HG03196 (cell line): ENCODE measurements around the gene C2orf42.
"Not testable (repeated sequence)": the region's sequence is repeated elsewhere in the genome, so short reads cannot be mapped to it uniquely, and the experiment has no call there.

Experiments used
- ATAC-seq: cut with Tn5 transposase; IDR thresholded peaks from one replicate; pipeline ENCODE4 v1.9.1; 2021; ENCODE audit not compliant: unreplicated experiment

The C2orf42 gene

GRCh38 chr2:70190418-70191243, at the start of gene C2orf42:
Gene C2orf42 (minus strand): TSS chr2:70191019. CDS start chr2:70181985, 9,034 bp downstream.
- peak; percentile 88 for ATAC-seq

GRCh38 chr2:70240599-70240998, 49.8 kb upstream of the C2orf42 start:
- ATAC-seq: no peak

- ATAC-seq: no peak
Measured at GRCh38 chr2:70233926-70234325, 43.1 kb upstream of the C2orf42 start.

GRCh38 chr2:70226781-70227180, 36.0 kb upstream of the C2orf42 start:
- no peak for ATAC-seq

GRCh38 chr2:70223305-70223704, 32.5 kb upstream of the C2orf42 start:
- not testable (repeated sequence) for ATAC-seq

- ATAC-seq: no peak
Measured at GRCh38 chr2:70214953-70215549, 24.2 kb upstream of the C2orf42 start.

GRCh38 chr2:70214365-70214764, 23.5 kb upstream of the C2orf42 start:
- no peak for ATAC-seq

- ATAC-seq: no peak
Measured at GRCh38 chr2:70212298-70212932, 21.6 kb upstream of the C2orf42 start.

GRCh38 chr2:70211595-70211994, 20.8 kb upstream of the C2orf42 start:
- no peak for ATAC-seq

GRCh38 chr2:70204452-70204851, 13.6 kb upstream of the C2orf42 start:
- no peak for ATAC-seq

GRCh38 chr2:70203086-70203485, 12.3 kb upstream of the C2orf42 start:
- ATAC-seq: no peak

GRCh38 chr2:70202236-70202806, 11.5 kb upstream of the C2orf42 start:
- ATAC-seq: no peak

GRCh38 chr2:70201831-70202230, 11.0 kb upstream of the C2orf42 start:
- no peak for ATAC-seq

GRCh38 chr2:70201225-70201768, 10.5 kb upstream of the C2orf42 start:
- ATAC-seq: no peak

GRCh38 chr2:70199320-70199864, 8.6 kb upstream of the C2orf42 start:
- no peak for ATAC-seq

- ATAC-seq: no peak
Measured at GRCh38 chr2:70192516-70192915, 1.7 kb upstream of the C2orf42 start.

- no peak for ATAC-seq
Measured at GRCh38 chr2:70191244-70191735, 471 bp upstream of the C2orf42 start.

GRCh38 chr2:70188460-70188859, 2.4 kb downstream of the C2orf42 start:
- ATAC-seq: no peak

- ATAC-seq: not testable (repeated sequence)
Measured at GRCh38 chr2:70187170-70187569, 3.6 kb downstream of the C2orf42 start.

GRCh38 chr2:70182689-70183088, 8.1 kb downstream of the C2orf42 start:
- no peak for ATAC-seq
